SKM-1 (cell line): Measurements from ENCODE around the gene CTAGE1.
"Not testable (repeated sequence)": the region's sequence is repeated elsewhere in the genome, so short reads cannot be mapped to it uniquely, and the experiment has no call there.

ENCODE experiments used
- DNase-seq: peaks from one replicate; lab custom pipeline; 2025; ENCODE audit not compliant: unreplicated experiment; lab: John Stamatoyannopoulos, UW

The CTAGE1 gene, protein sequence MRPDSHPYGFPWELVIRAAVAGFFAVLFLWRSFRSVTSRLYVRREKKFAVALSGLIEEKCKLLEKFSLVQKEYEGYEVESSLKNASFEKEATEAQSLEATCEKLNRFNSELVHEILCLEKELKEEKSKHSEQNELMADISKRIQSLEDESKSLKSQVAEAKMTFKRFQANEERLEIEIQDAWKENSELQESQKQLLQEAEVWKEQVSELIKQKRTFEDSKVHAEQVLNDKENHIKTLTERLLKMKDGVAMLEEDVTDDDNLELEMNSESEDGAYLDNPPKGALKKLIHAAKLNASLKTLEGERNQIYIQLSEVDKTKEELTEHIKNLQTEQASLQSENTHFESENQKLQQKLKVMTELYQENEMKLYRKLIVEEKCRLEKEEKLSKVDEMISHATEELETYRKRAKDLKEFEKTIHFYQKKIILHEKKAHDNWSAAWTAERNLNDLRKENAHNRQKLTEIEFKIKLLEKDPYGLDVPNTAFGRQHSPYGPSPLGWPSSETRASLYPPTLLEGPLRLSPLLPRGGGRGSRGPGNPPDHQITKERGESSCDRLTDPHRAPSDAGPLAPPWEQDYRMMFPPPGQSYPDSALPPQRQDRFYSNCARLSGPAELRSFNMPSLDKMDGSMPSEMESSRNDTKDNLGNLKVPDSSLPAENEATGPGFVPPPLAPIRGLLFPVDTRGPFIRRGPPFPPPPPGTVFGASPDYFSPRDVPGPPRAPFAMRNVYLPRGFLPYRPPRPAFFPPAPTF

DNA sequence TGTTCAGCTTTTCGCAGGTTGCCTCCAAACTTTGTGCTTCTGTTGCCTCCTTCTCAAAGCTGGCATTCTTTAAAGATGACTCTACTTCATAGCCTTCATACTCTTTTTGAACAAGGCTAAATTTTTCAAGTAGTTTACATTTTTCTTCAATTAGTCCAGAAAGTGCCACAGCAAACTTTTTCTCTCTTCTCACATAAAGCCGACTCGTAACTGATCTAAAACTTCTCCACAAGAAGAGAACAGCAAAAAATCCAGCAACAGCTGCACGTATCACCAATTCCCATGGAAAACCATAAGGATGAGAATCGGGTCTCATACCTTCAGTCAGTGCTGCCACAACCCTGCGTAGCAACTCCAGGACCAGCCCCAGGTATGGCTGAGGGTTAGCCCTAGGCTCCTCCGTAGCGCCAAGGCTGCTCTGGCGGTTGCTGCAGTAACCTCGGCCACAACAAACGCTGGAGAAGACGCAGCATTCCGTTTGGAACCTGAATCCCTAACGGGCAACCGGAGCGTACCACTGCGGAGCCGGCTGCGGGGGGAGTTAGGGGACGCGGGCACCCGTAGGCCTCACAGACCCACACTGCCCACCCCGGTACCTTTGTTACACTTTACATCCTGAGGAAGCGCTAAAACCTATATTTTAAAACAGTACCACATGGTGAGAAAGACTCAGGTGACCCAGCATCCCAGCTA is at the start of gene CTAGE1:
TSS of gene CTAGE1 (minus strand) at position 420 of the 693 bp plus-strand sequence. CDS start at position 316, 104 bp downstream.
- DNase-seq = no peak

DNA sequence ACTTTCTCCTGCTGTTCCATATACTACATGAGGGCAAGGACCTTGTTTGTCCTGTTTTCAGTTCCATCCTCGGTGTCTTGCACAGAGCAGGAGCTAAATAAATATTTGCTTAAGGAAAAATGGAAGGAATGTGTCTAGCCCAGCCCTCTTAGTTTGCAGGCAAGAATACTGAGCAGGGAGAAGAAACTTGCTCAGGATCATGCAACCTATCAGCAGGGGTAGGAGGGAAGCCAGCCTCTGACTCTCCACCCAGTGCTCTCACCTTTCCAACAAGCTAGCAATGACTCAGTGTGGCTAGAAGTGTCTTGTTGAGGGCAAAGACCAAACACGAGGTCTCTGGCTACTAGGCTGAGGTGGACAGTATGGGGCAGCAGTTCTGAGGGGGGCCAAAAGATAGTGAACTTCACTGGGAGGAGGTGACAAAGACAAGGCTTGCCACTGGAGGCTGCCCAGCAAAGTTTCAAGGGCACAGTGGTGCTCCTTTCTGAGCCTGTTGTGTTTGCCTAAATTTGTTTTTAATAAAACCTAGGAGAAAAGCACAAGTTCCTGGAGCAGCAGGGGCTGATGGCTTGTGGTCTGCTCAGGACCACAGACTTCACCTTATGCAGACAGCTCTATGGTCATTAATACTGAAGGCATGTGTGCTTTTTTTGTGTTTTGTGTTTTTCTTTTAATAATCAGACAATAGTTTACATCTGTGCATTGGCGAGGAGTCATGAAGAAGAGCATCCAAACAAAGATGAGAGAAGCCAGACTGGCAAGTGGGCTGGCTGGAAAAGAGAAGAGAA is 49.1 kb upstream of the CTAGE1 start:
- DNase-seq = no peak

DNA sequence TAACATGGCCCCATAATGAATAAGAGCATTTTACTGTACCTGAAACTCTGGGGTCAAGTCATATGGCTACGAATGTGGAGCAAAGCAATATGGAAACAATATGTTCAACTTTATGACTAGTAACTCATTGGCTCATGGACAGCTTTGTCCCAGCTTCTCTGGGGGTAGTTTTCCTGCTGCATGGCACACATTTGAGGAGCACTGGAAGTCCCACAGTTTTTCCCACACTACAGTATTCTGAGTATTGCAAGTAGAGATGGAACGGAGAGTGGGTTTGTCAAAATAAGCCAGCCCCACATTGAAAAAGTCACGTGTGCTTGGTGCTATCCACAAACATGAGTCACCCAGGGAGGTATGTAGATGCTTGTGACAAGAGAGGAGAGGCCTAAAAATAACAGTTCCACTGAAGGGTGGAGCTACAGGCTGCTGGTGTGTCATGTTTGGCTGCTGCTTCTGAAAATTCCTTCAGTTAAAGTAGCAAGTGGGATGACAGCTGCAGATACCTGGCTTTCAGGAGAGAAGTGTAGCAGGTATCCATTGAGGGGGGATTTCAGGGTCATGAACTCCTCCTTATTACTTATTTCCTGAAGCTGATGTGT is 48.2 kb upstream of the CTAGE1 start:
- no peak for DNase-seq

DNA sequence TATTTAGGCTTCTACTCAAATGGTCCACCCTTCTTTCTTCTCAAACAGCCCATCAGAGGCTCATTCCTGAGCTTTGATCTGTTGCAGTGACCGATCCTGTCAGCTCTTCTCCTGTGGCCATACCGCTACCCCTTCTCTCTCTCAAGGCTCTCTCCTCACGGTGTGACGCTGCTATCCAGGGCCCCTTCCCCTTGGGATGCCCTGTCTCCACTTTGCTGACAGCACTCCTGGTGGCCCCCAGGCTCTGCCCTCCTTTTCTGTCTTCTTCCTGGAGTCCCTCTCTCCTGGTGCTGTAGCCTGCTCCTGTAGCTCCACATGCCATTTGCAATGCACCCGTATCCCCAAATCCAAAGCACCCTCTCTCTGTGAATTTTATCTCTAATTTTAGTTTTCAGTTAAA is 45.4 kb upstream of the CTAGE1 start:
- no peak for DNase-seq

DNA sequence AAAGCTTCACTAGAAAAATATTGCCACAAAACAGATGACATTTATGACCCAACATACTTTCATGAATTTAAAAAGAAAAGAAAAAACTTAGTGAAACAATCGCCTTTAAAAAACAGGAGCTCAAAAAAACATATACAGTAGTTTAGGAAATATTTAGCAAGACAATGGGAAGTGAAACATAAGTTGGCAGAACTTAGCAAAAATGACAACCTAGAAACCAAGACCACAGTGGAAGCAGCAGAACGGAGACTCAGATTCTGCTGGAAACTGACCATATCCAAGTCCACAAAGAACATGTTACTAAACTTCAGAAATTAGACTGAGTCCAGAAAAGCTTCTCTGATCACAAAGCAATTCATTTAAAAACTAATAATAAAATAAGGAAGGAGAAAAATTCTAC is 41.8 kb upstream of the CTAGE1 start:
- no peak for DNase-seq

DNA sequence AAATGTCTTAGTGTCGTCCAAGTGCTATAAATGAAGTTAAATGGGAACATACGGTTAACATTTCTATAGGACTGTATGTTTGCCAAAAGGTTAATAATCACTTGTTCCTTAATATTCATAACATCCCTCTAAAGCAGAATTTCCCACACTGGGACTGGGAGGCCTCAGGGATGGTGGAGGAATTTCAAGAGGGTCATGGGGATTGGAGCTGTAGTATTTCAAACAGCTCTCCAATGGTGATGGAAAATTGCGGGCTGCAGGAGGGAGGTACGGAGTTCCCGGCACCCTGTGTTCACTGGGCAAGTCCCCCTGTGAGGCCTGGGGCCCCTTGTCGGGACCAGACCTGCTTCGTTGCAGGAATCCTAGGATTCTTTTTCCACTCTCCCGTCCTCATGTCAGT is 39.8 kb upstream of the CTAGE1 start:
- DNase-seq = no peak

DNA sequence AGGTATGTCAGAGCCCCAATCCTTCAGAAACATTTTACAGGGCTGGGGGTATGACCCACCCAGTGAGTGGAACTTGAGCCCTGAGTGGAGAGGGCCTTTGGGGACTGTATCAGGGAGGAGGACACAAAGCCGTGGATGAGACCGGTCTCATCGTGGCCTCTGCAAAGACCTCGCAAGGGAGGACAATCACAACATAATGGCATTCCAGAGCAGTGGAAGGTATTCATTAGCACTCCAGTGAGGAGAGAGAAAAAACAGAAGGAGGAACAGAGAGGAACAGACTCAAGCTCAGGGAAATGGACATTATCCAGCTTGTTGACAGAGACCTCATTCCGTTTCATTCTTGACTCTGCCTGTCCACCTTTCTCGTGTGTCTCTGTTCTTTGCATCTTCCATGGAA is 38.8 kb upstream of the CTAGE1 start:
- DNase-seq = no peak

DNA sequence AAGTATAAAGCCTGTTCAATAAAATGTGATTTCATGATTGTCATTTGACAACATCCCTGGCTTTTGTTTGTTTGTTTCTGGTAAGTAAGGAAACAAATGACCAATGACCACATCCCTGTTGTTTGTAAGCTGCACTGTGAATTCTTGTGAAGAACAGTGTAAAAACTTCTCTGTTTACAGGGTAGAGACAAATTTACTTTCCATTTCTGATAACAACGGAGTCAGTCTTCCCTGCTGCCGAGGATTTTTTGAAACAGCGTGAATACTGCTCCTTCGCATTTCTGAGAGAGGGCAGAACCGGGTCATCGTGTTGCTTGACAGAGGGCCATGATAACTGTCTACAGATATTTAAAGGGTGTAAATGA is 38.4 kb upstream of the CTAGE1 start:
- no peak for DNase-seq

DNA sequence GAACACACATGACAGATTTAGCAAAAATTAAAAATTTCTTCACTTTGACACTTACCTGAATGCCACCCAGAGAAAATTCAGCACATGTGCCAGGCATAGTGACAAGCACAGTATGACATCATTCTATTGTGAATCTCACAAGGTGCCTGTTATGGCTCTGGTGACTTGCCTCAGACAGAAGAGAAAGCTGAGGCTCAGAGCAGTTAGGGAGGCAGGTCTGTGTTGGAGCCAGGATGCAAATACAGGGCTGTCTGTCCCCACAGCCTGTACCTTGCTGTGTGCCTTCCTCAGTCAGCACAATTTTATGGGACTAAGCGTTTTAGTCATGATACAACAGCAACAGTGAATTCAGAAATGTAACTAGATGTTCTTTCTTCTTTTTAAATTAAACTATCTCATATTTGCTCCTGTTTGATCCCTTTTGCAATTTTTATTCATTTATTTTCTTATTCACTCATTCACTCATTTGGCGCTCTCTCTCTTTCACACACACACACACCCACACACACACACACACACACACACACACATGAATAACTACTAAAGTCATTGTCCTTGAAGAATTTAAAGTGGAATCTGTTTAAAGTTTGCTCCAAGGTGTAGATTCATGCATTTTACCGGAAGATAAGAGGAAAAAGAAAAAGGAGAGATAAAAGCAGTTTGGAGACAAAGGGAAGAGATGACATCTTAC is 37.9 kb upstream of the CTAGE1 start:
- DNase-seq = no peak

DNA sequence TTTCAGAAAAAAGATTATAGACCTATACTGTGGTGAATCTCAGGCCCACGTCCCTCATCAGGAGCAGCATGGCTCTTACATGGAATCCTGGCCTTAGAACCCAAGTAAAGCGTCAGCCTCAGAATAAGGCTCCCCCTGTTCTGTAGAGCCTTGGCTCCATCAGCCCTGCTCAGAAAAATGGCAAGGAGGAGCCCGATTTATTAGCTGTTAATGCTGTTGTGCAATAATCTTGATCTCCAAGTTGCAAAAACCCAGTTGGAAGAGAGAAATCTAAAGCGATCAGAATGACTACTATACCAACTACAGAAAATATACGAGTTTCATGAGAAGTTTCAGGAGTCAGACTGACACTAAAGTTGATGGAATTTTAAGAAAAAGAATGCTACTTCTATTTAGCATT is 35.6 kb upstream of the CTAGE1 start:
- no peak for DNase-seq

DNA sequence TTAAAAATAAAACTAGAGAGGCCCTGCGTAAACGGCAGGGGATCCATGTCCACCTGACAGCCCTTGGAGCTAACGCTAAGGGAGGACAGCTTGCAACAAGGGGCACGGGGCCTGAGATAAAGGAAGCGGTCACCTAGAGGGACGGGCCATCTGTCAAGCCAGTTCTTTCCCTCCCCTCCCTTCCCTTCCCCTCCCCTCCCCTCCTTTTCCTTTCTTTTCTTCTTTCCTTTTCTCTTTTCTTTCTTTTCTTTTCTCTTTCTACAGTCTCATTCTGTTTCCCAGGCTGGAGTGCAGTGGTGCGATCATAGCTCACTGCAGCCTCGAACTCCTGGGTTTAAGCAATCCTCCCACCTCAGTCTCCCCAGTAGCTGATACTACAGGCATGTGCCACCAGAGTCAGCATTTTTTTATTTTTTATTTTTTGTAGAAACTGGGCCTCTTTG is 34.5 kb upstream of the CTAGE1 start:
- DNase-seq = no peak

DNA sequence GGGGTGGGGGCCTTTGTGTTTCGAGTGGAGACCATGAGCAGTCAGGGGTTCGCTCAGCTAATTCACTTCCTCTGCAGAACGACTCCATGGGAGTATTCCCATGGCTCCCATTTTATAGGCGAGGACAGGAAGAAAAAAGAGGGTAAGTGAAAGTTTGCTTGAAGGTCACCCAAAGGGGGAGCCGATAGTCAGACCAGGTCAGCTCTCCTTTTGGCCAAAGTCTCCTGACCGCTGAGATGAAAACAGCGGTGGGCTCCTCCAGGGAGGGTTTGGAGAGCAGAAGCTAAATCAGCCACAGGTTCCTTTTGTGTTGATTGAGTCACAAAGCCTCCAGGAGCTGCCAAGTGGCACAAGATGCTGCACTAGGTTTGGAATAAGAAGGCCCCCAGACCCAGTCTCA is 34.1 kb upstream of the CTAGE1 start:
- DNase-seq = no peak

DNA sequence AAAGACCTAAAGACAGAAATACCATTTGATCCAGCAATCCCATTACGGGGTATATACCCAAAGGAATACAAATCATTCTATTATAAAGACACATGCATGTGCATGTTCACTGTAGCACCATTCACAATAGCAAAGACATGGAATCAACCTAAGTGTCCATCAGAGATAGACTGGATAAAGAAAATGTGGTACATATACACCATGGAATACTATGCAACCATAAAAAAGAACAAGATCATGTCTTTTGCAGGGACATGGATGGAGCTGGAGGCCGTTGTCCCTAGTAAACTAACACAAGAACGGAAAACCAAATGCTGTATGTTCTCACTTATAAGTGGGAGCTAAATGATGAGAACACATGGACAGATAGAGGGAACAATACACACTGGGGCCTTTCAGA is 33.1 kb upstream of the CTAGE1 start:
- not testable (repeated sequence) for DNase-seq

DNA sequence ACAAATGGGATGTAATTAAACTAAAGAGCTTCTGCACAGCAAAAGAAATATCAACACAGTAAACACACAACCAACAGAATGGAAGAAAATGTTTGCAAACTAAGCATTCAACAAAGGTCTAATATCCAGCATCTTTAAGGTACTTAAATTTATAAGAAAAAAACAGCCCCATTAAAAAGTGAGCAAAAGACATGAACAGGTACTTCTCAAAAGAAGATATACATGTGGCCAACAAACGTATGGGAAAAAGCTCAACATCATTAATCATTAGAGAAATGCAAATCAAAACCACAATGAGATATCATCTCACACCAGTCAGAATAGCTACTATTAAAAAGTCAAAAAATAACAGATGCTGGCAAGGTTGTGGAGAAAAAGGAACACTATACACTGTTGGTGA is 32.6 kb upstream of the CTAGE1 start:
- not testable (repeated sequence) for DNase-seq

DNA sequence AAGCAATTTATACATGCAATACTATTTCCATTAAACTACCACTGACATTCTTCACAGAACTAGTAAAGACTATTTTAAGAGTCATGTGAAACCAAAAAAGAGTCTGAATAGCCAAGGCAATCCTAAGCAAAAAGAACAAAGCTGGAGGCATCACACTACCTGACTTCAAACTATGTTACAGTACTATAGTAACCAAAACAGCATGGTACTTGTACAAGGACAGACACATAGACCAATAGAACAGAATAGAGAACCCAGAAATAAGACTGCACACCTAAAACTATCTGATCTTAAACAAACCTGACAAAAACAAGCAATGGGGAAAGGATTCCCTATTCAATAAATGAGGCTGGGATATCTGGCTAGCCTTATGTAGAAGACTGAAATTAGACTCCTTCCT is 32.0 kb upstream of the CTAGE1 start:
- not testable (repeated sequence) for DNase-seq

DNA sequence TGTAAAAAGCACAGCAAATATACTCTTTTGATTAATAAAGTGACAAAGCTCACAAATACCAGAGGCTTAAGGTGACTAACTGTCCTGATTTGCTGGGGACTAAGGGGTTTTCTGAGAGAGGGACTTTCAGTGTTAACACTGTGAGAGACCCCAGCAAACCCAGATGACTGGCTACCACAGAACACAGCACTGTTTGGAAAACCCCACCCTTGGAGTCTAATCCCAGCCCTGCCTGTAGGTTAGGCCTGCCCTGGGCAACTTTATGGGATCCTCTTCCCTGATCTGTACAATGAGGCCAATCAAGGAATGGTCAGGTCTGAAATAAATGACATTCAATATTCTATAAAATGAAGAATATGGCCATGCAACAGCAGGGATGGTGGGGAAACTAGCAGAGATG is 30.5 kb upstream of the CTAGE1 start:
- no peak for DNase-seq

DNA sequence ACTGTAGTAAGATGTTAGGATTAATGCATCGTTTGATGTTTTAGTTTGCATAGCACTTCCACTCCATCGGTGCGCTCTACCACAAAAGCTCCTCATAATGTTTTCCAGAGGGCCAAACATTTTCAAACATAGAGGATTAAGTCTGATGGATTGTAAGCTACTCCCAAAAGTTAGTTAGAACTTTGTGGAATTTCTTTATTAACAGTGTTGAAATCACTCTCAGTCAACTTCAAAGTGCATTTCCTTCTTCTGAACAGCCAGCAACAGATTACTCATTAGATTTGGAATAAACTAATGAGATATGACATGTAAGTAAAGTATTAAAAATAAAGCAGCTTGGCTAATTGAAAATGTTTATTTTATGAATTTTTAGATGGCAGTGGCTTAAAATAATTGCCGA is 30.1 kb upstream of the CTAGE1 start:
- DNase-seq = no peak

DNA sequence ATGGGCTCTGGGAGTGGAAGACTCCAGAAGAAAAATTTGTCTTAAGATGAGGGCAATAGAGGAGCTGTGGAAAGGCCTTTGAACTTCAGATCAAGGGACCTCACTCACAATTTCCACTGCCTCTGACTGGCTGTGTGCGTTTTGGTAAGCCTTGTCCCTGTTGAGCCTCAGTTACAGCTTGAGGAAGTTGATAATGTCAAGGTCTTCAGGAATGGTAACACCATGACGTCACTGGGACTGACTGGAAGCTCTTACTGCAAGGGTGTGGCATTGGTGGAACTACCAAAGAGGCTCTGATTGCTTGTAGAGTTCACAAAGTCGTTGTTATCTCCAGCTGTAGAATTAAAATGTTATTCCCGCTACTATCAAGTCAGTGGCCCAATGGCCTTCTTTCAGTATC is 29.2 kb upstream of the CTAGE1 start:
- no peak for DNase-seq

DNA sequence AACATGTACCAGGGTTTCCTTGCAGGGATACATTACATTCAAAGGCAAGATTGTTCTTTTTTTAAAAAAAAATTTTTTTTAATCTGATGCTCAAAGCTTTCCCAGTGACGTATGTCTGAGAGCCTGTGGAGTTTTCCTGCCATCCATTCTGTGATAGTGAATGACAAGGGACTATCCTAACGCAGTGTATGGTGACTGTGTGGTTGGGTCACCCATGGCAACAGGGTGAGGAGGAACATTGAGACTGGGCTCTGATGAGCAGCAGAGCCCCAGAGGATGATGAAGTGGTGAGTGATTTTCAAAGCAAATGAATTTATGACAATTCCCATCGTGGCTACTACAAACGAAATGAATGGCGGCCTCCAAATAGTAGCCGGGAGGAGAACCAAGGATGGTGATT is 28.6 kb upstream of the CTAGE1 start:
- DNase-seq = no peak

DNA sequence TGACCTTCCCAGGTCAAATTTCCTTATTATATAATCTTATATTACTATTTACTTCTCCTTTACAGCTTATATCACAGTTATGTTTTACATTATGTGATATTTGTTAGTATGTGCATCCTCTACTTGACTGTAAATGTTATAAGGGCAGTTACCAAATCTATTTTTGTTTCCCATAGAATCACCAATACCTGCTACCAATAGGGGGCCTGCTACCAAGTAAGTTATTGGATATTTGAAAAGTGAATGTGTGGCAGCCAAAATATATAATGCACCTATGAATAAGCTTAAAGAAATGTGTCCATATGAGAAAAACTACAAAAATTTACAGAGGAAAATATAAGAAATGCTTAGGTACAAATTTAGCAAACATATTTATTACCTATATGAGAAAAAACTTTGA is 23.9 kb upstream of the CTAGE1 start:
- no peak for DNase-seq
